Spleen (tissue), 11 donors: ENCODE measurements around the gene LRRC56. TPM values are rescaled to one million over a fixed set of nuclear protein-coding genes. Genes with fewer than 3 reads are reported as not detected.

Source experiments
- DNase-seq: peaks from one replicate; pipeline ENCODE4 v3.0.0-alpha.2; 2020
- H3K27ac ChIP-seq, 8 donors: fragments of 200-600 bp; sonication (generic) in 7 of 8; 1 replicate in 4 of 8; 2 replicates in 4 of 8; pipeline versions ENCODE4 v1.5.0 to v1.8.0; 2016 to 2021; ENCODE audit warnings: inconsistent platforms in 4 of 8, mild to moderate bottlenecking in 4 of 8, moderate library complexity in 1 of 8
- H3K27me3 ChIP-seq, 7 donors: fragments of 200-600 bp; sonication (generic) in 6 of 7; replicated peaks in 1 of 7; 1 replicate in 4 of 7; 2 replicates in 3 of 7; pipeline versions ENCODE4 v1.5.0 to v1.8.0; 2016 to 2021; ENCODE audit warnings: inconsistent platforms in 3 of 7, mild to moderate bottlenecking in 1 of 7
- H3K36me3 ChIP-seq, 6 donors: fragments of 200-600 bp; sonication (generic) in 5 of 6; 1 replicate in 4 of 6; 2 replicates in 2 of 6; pipeline versions ENCODE4 v1.5.0 to v1.8.0; 2016 to 2021; ENCODE audit warnings: inconsistent platforms in 2 of 6
- H3K4me1 ChIP-seq, 6 donors: fragments of 200-600 bp; sonication (generic) in 5 of 6; 1 replicate in 3 of 6; 2 replicates in 3 of 6; pipeline versions ENCODE4 v1.5.0 to v1.8.0; 2016 to 2021; ENCODE audit warnings: inconsistent platforms in 3 of 6
- H3K4me3 ChIP-seq, 8 donors: fragments of 200-600 bp; sonication (generic) in 7 of 8; 1 replicate in 4 of 8; 2 replicates in 4 of 8; pipeline versions ENCODE4 v1.5.0 to v1.8.0; 2016 to 2021; ENCODE audit warnings: inconsistent platforms in 4 of 8, mild to moderate bottlenecking in 4 of 8, moderate library complexity in 2 of 8
- H3K9me3 ChIP-seq, 8 donors: fragments of 200-600 bp; sonication (generic) in 7 of 8; 1 replicate in 4 of 8; 2 replicates in 4 of 8; pipeline versions ENCODE4 v1.5.0 to v1.8.0; 2016 to 2021; ENCODE audit warnings: inconsistent platforms in 4 of 8
- POLR2A ChIP-seq, 3 donors: fragments of 450-650 bp; IDR thresholded peaks; one replicate each; pipeline ENCODE4 v1.5.1; 2017; ENCODE audit warnings: antibody characterized with exemption in 3 of 3, mild to moderate bottlenecking in 1 of 3
- POLR2AphosphoS5 ChIP-seq, 3 donors: sonication (generic); formaldehyde crosslinking; IDR thresholded peaks; one replicate each; pipeline ENCODE4 v1.5.1; 2017; ENCODE audit warnings: antibody characterized with exemption in 3 of 3
- WGBS, 5 donors: extraction: QIAGEN DNeasy Blood & Tissue Kit in 3 of 5; methylation state at CpG; one replicate each; pipeline versions ENCODE4 v1.1.5 to v1.1.7; 2013 to 2018; 5-methylcytosine and 5-hydroxymethylcytosine counted together
- intact Hi-C: fragments of 100-400 bp; cut with DNase I; formaldehyde crosslinking; loops from one replicate; pipeline ENCODE4 v1.15.0; 2023; ENCODE audit warnings: low total_unique reads
- polyA plus RNA-seq, 3 donors: library from polyadenylated mRNA; stranded (reverse); fragments of 200-250 nt; gene quantifications; one replicate each; pipeline ENCODE4 v1.2.1, GENCODE V29; 2013
- total RNA-seq, 7 donors: library from RNA; depleted of rRNA in 3 of 7; stranded (reverse); fragments of >200 nt in 3 of 7; fragmentation: NEBNext Ultra II Directional in 4 of 7; extraction: Animal tissue kit (Norgen Biotek cat#: 25700) in 4 of 7; gene quantifications; one replicate each; pipeline versions ENCODE4 v1.1.0 to v1.2.1, GENCODE V29; 2016 to 2021
- TF ChIP-seq, protein P1 (sequence below), 11 experiments: fragments of 200-600 bp in 7 of 11; fragments of 450-650 bp in 4 of 11; sonication (generic) in 4 of 11; IDR thresholded peaks in 8 of 11; conservative IDR thresholded peaks in 3 of 11; 1 replicate in 7 of 11; 2 replicates in 4 of 11; pipeline versions ENCODE4 v1.4.0 to v1.8.0; 2016 to 2021; ENCODE audit warnings: antibody characterized with exemption in 11 of 11, inconsistent platforms in 4 of 11, mild to moderate bottlenecking in 1 of 11
- donor health status: healthy with polysubstance abuse.
- donor health status: DM: no; HTN: no; CAD: no; lungs with moderate emphysema.
- donor health status: DM: no; HTN: no; CAD: no.
- donor health status: Bipolar disorder and iron deficiency.
- donor health status: healthy.
- donor health status: DM: no; HTN: no; CAD: no.
- donor health status: DM: yes; HTN: yes; CAD: no.

The LRRC56 gene
- total and polyA plus RNA-seq, 10 donors: 1.0 to 4.6 (median 2.3) TPM

DNA sequence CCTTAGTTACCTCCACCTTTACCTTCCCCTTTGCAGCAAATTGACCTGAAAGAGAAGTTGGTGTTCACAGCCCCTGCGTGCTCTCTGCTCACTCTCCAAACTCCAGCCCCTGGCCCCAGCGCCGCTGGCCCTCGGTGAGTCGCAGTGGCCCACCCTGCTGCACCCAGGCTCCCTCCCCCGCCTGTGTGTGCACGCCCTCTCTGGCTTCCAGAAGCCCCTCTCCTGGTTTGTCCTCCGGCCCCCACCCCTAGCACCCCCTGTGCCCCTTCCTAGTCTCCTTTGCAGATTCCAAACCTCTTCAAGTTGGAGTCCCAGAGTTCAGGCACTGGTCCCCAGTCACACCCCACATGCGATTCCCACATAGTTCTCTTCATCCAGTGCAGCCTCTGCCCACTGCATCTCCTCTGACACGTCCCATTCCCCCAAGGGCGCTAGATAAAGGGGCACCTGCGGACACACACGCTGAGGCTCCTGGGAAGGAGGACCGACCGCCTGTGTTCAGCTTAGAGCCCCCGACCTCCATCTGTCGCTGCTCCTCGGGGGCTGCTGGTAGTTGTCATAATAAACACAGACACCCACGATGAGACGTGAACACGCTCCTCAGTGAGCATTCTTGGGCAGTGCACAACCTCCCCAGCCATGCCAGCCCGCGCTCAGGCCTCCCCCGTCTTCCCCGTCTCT is 37.4 kb downstream of the LRRC56 start:
- peak; percentile 84 for DNase-seq
- H3K4me3 ChIP-seq: peak overlapping the region; percentile 52 to 94 (median 79)
- peaks cover 0 to 19% (median 14%) of the 10 kb centered on the region in 7 donors for H3K27me3 ChIP-seq
- H3K9me3 ChIP-seq: no peaks in the 10 kb centered on the region
- peaks cover 0 to 15% (median 0%) of the 10 kb centered on the region in 6 donors for H3K36me3 ChIP-seq
- peak overlapping the region in 2 of 8 donors; percentile 47 to 63 for H3K27ac ChIP-seq
- intact Hi-C loops: no loop called here
- 21 to 28% (median 24%) methylated on average over 25 of the region's 25 CpGs for WGBS, 5 donors
- H3K4me1 ChIP-seq: peaks cover 25 to 54% (median 44%) of the 10 kb centered on the region in 6 donors
- TF ChIP-seq, protein P1, sequence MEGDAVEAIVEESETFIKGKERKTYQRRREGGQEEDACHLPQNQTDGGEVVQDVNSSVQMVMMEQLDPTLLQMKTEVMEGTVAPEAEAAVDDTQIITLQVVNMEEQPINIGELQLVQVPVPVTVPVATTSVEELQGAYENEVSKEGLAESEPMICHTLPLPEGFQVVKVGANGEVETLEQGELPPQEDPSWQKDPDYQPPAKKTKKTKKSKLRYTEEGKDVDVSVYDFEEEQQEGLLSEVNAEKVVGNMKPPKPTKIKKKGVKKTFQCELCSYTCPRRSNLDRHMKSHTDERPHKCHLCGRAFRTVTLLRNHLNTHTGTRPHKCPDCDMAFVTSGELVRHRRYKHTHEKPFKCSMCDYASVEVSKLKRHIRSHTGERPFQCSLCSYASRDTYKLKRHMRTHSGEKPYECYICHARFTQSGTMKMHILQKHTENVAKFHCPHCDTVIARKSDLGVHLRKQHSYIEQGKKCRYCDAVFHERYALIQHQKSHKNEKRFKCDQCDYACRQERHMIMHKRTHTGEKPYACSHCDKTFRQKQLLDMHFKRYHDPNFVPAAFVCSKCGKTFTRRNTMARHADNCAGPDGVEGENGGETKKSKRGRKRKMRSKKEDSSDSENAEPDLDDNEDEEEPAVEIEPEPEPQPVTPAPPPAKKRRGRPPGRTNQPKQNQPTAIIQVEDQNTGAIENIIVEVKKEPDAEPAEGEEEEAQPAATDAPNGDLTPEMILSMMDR (IDR thresholded peaks at IDR 0.05 in 8 of 11, conservative IDR thresholded peaks at IDR 0.05 in 3 of 11): no peak
- TF ChIP-seq POLR2A (IDR thresholded peaks at IDR 0.05) (no peak), POLR2AphosphoS5 (IDR thresholded peaks at IDR 0.05) (no peak)

DNA sequence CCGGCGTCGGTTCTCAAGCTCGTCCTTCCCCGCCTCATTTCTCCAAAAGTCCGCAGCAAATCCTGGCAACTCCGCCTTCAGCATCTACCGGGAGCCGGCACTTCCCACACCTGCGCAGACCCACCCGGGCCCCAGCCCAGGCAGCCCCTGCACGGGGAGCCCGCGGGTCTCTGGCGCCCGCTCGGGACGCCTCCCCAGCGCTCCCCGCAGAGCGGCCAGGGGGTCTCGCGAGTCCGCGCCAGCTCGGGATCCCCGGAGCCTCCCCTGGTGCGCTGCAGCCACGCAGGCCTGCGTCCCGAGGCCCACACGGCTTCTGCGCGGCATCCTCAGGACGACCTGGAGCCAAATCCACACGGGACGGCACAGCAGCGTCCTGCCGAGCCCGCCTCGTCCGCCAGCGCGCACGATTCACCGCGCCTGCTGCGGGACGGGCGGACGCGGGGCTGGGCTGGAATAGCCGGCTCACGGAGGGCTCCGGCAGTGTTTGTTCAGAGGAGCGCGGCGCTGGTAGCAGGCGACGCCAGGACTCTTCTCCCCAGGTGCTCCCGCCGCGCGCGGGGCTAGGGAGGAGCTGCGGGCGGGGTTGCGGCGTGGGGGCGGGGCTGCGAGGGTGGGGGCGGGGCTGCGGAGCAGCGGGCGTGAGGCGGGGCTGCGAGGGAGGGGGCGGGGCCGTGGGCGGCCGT is 38.1 kb downstream of the LRRC56 start:
- peak overlapping the region in 4 of 8 donors; percentile 47 to 96 (median 76) for H3K27ac ChIP-seq
- TF ChIP-seq POLR2AphosphoS5 (IDR thresholded peaks at IDR 0.05) (peak; percentile 4 to 38 (median 7)), POLR2A (IDR thresholded peaks at IDR 0.05) (no peak)
- TF ChIP-seq, protein P1 (IDR thresholded peaks at IDR 0.05 in 8 of 11, conservative IDR thresholded peaks at IDR 0.05 in 3 of 11): no peak
- peaks cover 31 to 58% (median 50%) of the 10 kb centered on the region in 6 donors for H3K4me1 ChIP-seq
- DNase-seq: peak; percentile 95
- peak overlapping the region; percentile 52 to 94 (median 79) for H3K4me3 ChIP-seq
- WGBS, 5 donors: 1 to 2% (median 1%) methylated on average over 30 to 77 of the region's 81 CpGs
- intact Hi-C loops: no loop called here
- peaks cover 0 to 19% (median 14%) of the 10 kb centered on the region in 7 donors for H3K27me3 ChIP-seq
- H3K9me3 ChIP-seq: no peaks in the 10 kb centered on the region
- peaks cover 0 to 15% (median 0%) of the 10 kb centered on the region in 6 donors for H3K36me3 ChIP-seq

DNA sequence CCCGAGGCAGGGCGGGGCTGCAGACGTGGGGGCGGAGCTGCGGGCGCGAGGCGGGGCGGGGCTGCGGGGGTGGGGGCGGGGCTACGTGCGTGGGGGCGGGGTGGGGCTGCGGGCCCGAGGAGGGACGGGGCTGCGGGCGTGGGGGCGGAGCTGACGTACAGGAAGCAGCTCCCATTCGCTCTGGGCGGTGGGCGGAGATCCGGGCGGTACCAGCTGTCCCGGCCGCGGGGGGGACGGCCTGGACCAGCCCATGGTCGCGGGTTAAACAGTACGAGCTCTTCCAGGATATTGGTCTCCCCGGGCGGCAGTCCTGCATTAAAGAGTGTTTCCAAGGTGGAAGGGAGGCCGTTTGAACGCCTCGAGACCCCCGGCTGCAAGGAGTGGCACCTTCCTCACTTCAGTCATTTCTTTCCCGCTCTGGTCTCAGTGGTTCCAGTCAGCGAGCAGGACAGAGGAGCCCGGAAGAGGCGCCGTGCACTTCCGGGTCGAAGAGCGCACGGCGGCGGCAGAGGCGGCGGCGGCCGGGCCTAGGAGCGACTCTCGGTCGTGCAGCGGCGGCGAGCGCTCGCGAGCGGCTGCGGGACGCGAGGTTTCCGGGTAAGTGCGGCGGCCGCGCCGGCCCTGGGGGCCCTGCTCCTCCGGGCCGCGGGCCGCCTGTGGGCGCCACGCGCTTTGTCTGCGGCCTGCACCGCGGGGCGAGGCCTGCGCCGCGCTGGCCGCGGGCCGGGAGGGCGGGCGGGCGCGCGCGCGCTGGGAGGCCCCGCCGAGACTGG is 38.9 kb downstream of the LRRC56 start, which contains the start of gene PHRF1:
PHRF1 (plus strand) TSS at position 475 of the 773 bp plus-strand sequence. CDS start 5,043 bp downstream, outside the sequence.
- peak within 1 kb of the TSS; percentile 68 to 94 (median 84) for H3K4me3 ChIP-seq
- H3K27me3 ChIP-seq: peaks cover 0 to 19% (median 14%) of the 10 kb centered on the region in 7 donors
- TF ChIP-seq, protein P1 (IDR thresholded peaks at IDR 0.05 in 8 of 11, conservative IDR thresholded peaks at IDR 0.05 in 3 of 11): peak in 4 of 11 experiments; percentile 9 to 23 (median 20)
- TF ChIP-seq POLR2A (IDR thresholded peaks at IDR 0.05) (peak in 1 of 3 donors; percentile 43), POLR2AphosphoS5 (IDR thresholded peaks at IDR 0.05) (peak; percentile 88 to 92 (median 90))
- intact Hi-C loops: no loop called here
- H3K27ac ChIP-seq: peak within 1 kb of the TSS; percentile 89 to 97 (median 96)
- H3K9me3 ChIP-seq: no peaks in the 10 kb centered on the region
- 0 to 2% (median 0%) methylated on average over 31 to 95 of the region's 99 CpGs for WGBS, 5 donors
- peak; percentile 99 for DNase-seq
- H3K4me1 ChIP-seq: peaks cover 31 to 65% (median 55%) of the 10 kb centered on the region in 6 donors
- peaks cover 0 to 16% (median 0%) of the 10 kb centered on the region in 6 donors for H3K36me3 ChIP-seq
